OCI-LY7 (cell line): ENCODE data around the gene SMC5.

Source experiments
- CTCF ChIP-seq: fragments of 200-600 bp; sonication (generic); conservative IDR thresholded peaks from 2 replicates; pipeline ENCODE4 v1.5.1; 2014; ENCODE audit warnings: mild to moderate bottlenecking, antibody characterized with exemption, low read length, moderate library complexity, mixed read lengths
- EZH2phosphoT487 ChIP-seq: fragments of 200-600 bp; sonication (generic); IDR thresholded peaks from 2 replicates; pipeline ENCODE4 v1.6.1; 2018; ENCODE audit warnings: low read depth, borderline replicate concordance, mild to moderate bottlenecking, mixed run types, antibody characterized with exemption, low read length, moderate library complexity, mixed read lengths

GRCh38 chr9:70322096-70322495, 63.3 kb downstream of the SMC5 start:
- TF ChIP-seq CTCF (no peak), EZH2phosphoT487 (no peak)
